ENCODE data around the gene PRXL2C.
"Not testable (repeated sequence)": the region's sequence is repeated elsewhere in the genome, so short reads cannot be mapped to it uniquely, and the experiment has no call there.

Gene PRXL2C

GRCh38 chr9:96638606-96639364 lies 16.3 kb downstream of the PRXL2C start:
- no peak overlapping the region for H3K9ac ChIP-seq (ENCODE audit: insufficient read length)
- no peaks in the 10 kb centered on the region for H3K9me3 ChIP-seq (ENCODE audit: low read depth, low read length)
- no peak for DNase-seq (ENCODE audit: low read depth, low spot score)
- H3K4me3 ChIP-seq = no peak overlapping the region
- TF ChIP-seq FOXP2 (optimal IDR thresholded peaks at IDR 0.05; ENCODE audit: control extremely low read depth, extremely low read length, insufficient read depth) (no peak), EZH2 (IDR thresholded peaks at IDR 0.05) (no peak), POLR2AphosphoS5 (IDR thresholded peaks at IDR 0.05; ENCODE audit: borderline replicate concordance, low read depth, low read length) (no peak)
- no peak overlapping the region for H3K27ac ChIP-seq
- H3K36me3 ChIP-seq (ENCODE audit: insufficient read depth, low read length) = no peaks in the 10 kb centered on the region

- TF ChIP-seq EZH2 (IDR thresholded peaks at IDR 0.05) = no peak
- TF ChIP-seq POLR2AphosphoS5 (IDR thresholded peaks at IDR 0.05; ENCODE audit: borderline replicate concordance, low read depth, low read length) = no peak
- no peak for TF ChIP-seq FOXP2 (optimal IDR thresholded peaks at IDR 0.05; ENCODE audit: control extremely low read depth, extremely low read length, insufficient read depth)
- Histone ChIP-seq H3K36me3 (ENCODE audit: insufficient read depth, low read length) (no peaks in the 10 kb centered on the region), H3K4me3 (no peak overlapping the region), H3K9ac (ENCODE audit: insufficient read length) (no peak overlapping the region), H3K9me3 (ENCODE audit: low read depth, low read length) (no peaks in the 10 kb centered on the region), H3K27ac (no peak overlapping the region)
- DNase-seq (ENCODE audit: low read depth, low spot score) = no peak
Measured at GRCh38 chr9:96636368-96636767, 18.7 kb downstream of the PRXL2C start.

GRCh38 chr9:96633579-96633978 lies 21.5 kb downstream of the PRXL2C start:
- not testable (repeated sequence) for H3K27ac ChIP-seq; H3K9me3 ChIP-seq (ENCODE audit: low read depth, low read length); H3K36me3 ChIP-seq (ENCODE audit: insufficient read depth, low read length); H3K9ac ChIP-seq (ENCODE audit: insufficient read length); H3K4me3 ChIP-seq; DNase-seq (ENCODE audit: low read depth, low spot score)

GRCh38 chr9:96626912-96627311 lies 28.2 kb downstream of the PRXL2C start:
- Histone ChIP-seq H3K9ac (ENCODE audit: insufficient read length) (no peak overlapping the region), H3K4me3 (no peak overlapping the region), H3K9me3 (ENCODE audit: low read depth, low read length) (no peaks in the 10 kb centered on the region), H3K27ac (no peak overlapping the region), H3K36me3 (ENCODE audit: insufficient read depth, low read length) (no peaks in the 10 kb centered on the region)
- no peak for DNase-seq (ENCODE audit: low read depth, low spot score)
- no peak for TF ChIP-seq EZH2 (IDR thresholded peaks at IDR 0.05)
- no peak for TF ChIP-seq POLR2AphosphoS5 (IDR thresholded peaks at IDR 0.05; ENCODE audit: borderline replicate concordance, low read depth, low read length)
- TF ChIP-seq FOXP2 (optimal IDR thresholded peaks at IDR 0.05; ENCODE audit: control extremely low read depth, extremely low read length, insufficient read depth) = no peak

- DNase-seq (ENCODE audit: low read depth, low spot score) = no peak
- no peak for TF ChIP-seq EZH2 (IDR thresholded peaks at IDR 0.05)
- no peak for TF ChIP-seq FOXP2 (optimal IDR thresholded peaks at IDR 0.05; ENCODE audit: control extremely low read depth, extremely low read length, insufficient read depth)
- no peak for TF ChIP-seq POLR2AphosphoS5 (IDR thresholded peaks at IDR 0.05; ENCODE audit: borderline replicate concordance, low read depth, low read length)
- Histone ChIP-seq H3K27ac (no peak overlapping the region), H3K9ac (ENCODE audit: insufficient read length) (no peak overlapping the region), H3K4me3 (no peak overlapping the region), H3K36me3 (ENCODE audit: insufficient read depth, low read length) (no peaks in the 10 kb centered on the region), H3K9me3 (ENCODE audit: low read depth, low read length) (no peaks in the 10 kb centered on the region)
Measured at GRCh38 chr9:96621618-96622017, 33.5 kb downstream of the PRXL2C start.

- no peaks in the 10 kb centered on the region for H3K9me3 ChIP-seq (ENCODE audit: low read depth, low read length)
- no peak for DNase-seq (ENCODE audit: low read depth, low spot score)
- H3K27ac ChIP-seq = peak overlapping the region; percentile 43
- TF ChIP-seq POLR2AphosphoS5 (IDR thresholded peaks at IDR 0.05; ENCODE audit: borderline replicate concordance, low read depth, low read length) = no peak
- no peak for TF ChIP-seq EZH2 (IDR thresholded peaks at IDR 0.05)
- TF ChIP-seq FOXP2 (optimal IDR thresholded peaks at IDR 0.05; ENCODE audit: control extremely low read depth, extremely low read length, insufficient read depth) = no peak
- peak overlapping the region; percentile 28 for H3K9ac ChIP-seq (ENCODE audit: insufficient read length)
- H3K36me3 ChIP-seq (ENCODE audit: insufficient read depth, low read length) = no peaks in the 10 kb centered on the region
- H3K4me3 ChIP-seq = no peak overlapping the region
Measured at GRCh38 chr9:96620832-96621269, 34.3 kb downstream of the PRXL2C start.

GRCh38 chr9:96620181-96620514 lies 35.0 kb downstream of the PRXL2C start:
- Histone ChIP-seq H3K9me3 (ENCODE audit: low read depth, low read length) (no peaks in the 10 kb centered on the region), H3K9ac (ENCODE audit: insufficient read length) (no peak overlapping the region), H3K36me3 (ENCODE audit: insufficient read depth, low read length) (no peaks in the 10 kb centered on the region), H3K27ac (peak overlapping the region; percentile 43), H3K4me3 (peak overlapping the region; percentile 73)
- TF ChIP-seq FOXP2 (optimal IDR thresholded peaks at IDR 0.05; ENCODE audit: control extremely low read depth, extremely low read length, insufficient read depth) (no peak), POLR2AphosphoS5 (IDR thresholded peaks at IDR 0.05; ENCODE audit: borderline replicate concordance, low read depth, low read length) (no peak), EZH2 (IDR thresholded peaks at IDR 0.05) (no peak)
- no peak for DNase-seq (ENCODE audit: low read depth, low spot score)

- Histone ChIP-seq H3K9me3 (ENCODE audit: low read depth, low read length) (no peaks in the 10 kb centered on the region), H3K9ac (ENCODE audit: insufficient read length) (peak within 1 kb of the TSS; percentile 81), H3K4me3 (peak within 1 kb of the TSS; percentile 82), H3K27ac (peak within 1 kb of the TSS; percentile 50), H3K36me3 (ENCODE audit: insufficient read depth, low read length) (no peaks in the 10 kb centered on the region)
- TF ChIP-seq POLR2AphosphoS5 (IDR thresholded peaks at IDR 0.05; ENCODE audit: borderline replicate concordance, low read depth, low read length) = no peak
- no peak for TF ChIP-seq FOXP2 (optimal IDR thresholded peaks at IDR 0.05; ENCODE audit: control extremely low read depth, extremely low read length, insufficient read depth)
- no peak for TF ChIP-seq EZH2 (IDR thresholded peaks at IDR 0.05)
- DNase-seq (ENCODE audit: low read depth, low spot score) = no peak
Measured at GRCh38 chr9:96619491-96620180, 35.5 kb downstream of the PRXL2C start, which contains the start of gene CDC14B. Gene CDC14B (minus strand): TSS chr9:96619843. CDS start chr9:96619378, 465 bp downstream.

Data from SK-N-MC (cell line).